SIG-M5 treated with dmso at 0.1 percent for 504 hours (cell line): Measurements from ENCODE around the gene CAMSAP2.
A peak's percentile ranks its signal among the peaks of the same experiment; 100 is the strongest.

ENCODE experiments used
- DNase-seq: peaks from one replicate; lab custom pipeline; 2025; ENCODE audit not compliant: unreplicated experiment; lab: John Stamatoyannopoulos, UW

CAMSAP2 gene

DNA sequence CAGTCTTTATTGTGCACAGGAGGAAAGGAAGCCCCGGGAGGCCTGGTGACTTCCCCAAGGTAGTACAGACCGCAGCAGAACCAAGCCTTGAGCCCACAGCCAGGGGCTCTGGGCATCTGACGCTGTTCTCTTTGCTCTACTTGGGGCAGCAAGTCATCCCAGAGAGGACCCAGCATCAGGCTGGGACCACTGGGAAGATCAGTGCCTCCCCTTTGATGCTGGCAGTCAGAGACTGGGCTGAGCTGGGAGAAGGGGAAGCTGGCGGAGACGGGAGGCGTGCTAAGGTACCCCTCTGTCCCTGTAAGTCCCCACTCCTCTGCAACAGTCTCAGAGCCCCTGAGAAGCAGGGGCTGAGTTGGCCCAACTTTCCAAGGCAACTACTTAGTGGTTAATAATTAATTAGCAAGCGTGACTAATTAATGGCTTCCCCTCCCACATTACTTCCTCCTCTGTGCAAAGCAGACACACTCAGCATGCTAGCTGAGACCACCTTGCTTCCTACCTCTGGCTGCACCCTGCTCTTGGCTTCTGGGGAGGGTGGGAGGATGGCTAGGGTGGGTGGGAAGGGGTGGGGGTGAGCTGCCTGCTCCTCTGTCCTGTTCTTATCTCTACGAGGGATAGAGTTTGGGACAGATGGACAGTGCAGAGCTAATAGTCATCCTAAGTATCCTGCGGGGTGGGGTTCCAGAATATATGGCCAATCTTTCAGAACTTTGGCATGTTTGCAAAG is 157.3 kb downstream of the CAMSAP2 start:
- peak; percentile 57 for DNase-seq

DNA sequence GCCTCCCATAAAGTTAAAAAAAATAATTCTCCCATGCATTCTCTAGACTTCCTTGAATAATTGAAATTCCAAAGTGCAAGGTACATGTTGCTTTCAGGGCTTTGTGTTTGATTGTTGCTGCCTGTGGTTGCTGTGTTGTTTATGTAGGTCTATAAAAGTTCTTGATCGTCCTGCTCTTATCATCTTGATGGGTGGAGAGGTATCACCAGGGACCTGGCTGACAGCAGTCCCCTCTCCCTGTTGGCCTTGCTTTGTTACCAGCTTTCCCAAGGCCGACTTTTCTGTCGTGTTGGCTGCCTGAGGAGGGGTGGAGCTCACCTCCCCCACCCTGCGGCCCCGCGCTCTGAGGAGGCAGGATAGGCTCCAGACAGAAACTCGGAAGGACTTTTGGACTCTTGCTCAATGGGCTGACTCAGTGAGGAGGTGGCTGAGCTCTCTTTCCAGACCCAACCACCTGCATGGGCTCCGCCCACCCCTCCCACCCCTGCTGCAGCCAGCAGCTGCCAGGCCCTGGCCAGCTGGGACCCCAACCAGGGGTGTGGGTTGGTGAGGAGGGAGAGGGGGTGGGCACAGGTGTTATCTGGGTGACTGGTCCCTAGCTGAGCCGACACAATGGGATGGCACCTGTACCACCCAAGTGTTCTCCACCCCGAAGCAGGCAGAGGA is 158.0 kb downstream of the CAMSAP2 start:
- DNase-seq: peak; percentile 96

DNA sequence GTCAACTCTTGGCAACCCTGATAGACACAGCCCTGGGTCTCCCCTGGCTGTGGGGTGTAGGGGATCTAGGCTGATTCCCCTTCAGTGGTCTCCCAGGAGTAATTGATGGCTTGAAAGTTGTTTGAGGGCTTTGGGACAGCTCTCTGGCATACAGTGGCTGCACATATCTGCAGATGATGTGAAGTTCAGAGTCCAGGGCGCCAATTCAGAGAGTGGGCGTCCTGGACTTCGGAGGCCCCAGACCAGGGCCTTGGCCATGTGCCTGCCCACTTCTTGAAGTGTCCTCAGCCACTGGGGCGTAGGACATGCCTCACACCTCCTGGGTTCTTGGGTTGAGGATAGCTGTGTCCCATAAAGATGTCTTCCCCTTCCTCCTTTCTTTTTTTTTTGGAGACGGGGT is 158.6 kb downstream of the CAMSAP2 start:
- DNase-seq: no peak

DNA sequence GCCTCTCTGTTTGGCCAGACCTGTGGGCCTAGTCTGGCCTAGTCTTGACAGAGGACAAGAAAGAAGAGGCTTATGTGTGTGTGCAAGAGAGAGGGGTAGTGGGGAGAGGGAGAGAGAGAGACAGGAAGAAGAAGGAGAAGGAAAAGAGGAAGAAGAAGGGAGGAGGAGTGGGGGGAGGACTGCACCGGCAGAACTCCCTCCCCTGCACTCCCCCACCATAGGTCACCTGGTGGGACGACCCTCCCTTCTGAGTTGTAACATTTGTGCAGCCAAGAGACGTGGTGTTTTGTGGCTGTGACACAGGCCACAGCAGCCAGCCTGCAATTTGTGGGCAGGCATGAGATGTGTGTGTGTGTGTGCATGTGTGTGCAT is 160.3 kb downstream of the CAMSAP2 start:
- peak; percentile 57 for DNase-seq

DNA sequence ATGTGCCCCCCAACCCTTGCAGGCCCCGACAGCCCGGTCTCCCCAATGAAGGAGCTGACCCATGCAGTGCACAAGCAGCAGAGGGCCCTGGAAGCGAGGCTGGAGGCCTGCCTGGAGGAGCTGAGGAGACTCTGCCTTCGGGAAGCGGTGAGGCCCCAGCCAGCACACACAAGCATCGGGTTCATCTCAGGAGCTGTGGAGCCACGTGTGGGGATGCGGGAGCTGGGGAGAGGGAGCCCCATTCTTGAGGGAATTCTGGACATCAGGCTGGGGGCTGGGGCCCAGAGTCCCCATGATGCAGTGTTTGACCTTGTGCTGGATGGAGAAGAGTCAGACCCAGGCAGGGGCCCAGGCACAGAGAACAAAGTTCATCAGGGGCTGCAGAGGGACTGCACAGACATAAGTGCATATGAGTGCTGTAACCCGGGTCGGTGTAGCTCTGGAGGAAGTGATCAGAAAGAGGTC is 160.8 kb downstream of the CAMSAP2 start:
- no peak for DNase-seq

DNA sequence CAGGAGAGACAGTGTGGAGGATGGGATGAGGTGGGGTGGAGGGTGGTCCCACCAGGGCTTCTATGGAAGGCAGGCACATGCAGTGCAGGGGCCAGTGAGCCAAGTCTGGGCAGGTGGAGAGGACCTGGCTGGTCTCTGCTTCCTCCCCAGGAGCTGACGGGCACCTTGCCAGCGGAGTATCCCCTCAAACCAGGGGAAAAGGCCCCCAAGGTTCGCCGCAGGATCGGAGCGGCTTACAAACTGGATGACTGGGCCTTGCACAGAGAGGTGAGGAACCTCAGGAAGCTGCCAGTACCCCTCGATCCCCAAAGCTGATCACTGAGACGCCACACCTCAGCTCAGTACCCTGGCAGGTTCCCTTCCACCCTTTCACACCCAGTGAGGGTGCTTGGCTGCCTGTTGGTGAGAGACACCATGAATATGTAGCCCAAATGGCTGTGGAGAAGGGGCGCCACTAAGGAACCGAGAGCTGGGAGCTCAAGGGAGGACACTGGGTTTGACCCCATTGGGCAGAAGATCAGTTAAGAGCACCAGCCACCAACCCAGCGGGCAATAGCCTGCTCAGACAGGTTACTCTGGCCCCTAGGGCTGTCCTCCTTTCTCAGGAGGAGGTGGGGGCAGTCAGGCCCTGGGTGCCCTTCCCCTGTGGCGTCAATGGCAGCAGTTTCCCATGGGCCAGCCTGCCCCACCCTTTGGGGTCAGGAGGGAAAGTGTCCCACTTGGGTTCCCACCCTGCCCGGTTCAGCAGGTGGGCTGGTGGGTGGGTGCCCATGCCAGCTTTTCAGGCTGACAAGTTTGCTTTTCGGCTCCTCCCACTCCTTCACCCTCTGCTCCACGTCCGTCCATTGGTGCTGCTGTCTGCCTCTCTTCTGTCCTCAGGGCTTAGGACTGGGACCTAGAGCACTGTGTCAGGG is 161.5 kb downstream of the CAMSAP2 start:
- no peak for DNase-seq

DNA sequence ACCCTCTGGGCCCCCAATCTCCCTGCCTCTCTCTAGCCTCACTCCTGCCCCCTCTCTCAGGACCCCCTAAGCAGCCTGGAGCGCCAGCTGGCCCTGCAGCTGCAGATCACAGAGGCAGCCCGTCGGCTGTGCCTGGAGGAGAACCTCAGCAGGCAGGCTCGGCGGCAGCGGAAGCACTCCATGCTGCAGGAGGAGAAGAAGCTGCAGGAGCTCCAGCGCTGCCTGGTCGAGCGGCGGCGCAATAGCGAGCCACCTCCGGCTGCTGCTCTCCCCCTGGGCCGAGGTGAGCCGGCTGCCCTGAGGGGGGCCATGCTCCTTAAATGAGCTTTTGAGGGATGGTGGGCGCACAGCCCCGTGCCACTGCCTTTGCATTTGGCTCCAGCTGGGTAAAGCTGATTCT is 162.2 kb downstream of the CAMSAP2 start:
- DNase-seq: no peak

DNA sequence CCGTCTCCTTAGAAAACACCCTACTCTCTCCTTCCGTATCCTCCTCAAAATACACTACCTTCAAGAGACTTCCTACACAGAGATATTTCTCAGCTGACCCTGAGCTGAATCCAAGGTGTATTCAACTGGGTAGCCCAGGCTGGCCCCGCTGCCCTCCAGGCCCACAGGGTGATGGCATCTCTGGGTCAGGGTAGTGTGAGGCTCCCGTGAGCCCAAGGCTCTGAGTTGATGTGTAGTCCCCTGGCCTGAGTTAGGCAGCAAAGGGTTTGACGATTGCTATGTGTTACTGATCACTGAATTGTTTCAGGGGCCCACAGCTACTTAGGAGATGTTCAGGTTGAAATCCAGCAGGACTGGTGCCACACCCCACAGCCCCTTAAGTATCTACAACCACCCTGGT is 162.7 kb downstream of the CAMSAP2 start:
- DNase-seq: no peak

DNA sequence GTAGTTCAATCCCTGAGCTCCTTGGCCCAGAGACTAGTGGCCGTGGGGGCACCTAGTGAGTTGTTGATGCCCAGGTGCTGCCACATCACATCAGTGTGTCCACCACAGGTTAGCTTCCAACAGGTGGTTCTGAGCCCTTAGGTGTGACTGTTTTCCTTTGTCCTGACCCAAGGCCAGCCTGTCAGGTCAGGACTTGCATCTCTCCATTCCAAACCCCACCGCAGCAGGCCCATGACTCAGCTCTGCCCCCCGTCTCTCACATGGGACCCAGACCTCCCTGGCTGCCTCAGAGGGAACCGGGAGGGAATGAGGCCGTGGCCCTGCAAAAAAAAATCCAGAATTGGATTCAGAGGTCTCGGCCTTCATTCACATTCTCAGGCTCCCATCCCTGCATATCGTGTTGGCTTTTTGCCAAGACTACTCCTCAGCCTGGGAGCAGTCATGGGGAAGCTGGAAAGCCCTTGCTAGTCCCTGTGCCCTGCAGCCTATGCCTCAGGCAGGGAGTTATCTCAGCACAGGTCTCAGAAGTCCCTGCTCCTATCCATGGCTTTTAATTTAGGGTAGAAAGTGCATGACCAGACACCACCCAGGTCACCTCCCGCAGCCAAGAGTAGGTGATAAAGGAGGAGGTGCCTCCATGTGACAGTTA is 163.2 kb downstream of the CAMSAP2 start:
- no peak for DNase-seq

DNA sequence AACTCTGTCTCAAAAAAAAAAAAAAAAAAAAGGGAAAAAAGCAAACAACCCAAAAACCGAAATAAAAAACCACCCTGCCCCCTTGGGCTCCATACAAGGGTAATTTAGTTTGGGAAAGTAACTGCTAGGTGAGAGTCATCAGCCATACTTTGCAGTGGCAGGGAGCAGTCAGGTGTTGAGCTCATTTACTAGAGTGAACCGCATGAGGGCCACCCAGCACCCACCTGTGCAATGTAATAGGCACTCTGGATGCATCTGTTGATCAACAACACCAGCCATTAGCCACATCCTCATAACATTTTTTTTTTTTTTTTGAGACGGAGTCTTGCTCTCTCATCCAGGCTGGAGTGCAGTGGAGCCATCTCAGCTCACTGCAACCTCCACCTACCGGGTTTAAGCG is 165.1 kb downstream of the CAMSAP2 start:
- no peak for DNase-seq

DNA sequence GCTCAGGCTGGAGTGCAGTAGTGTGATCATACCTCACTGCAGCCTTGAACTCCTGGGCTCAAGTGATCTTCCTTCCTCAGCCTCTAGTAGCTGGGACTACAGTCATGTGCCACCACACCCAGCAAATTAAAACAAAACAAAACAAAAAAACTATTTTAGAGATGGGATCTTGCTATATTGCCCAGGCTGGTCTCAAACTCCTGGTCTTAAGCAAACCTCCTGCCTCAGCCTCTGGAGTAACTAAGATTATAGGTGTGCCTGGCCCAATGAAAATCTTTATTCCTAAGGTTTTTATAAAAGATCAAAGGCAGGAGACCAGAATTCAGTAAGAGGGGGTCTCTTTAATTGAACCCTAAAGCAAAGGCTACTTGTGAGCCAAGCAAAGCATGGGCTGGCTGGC is 166.1 kb downstream of the CAMSAP2 start:
- no peak for DNase-seq

DNA sequence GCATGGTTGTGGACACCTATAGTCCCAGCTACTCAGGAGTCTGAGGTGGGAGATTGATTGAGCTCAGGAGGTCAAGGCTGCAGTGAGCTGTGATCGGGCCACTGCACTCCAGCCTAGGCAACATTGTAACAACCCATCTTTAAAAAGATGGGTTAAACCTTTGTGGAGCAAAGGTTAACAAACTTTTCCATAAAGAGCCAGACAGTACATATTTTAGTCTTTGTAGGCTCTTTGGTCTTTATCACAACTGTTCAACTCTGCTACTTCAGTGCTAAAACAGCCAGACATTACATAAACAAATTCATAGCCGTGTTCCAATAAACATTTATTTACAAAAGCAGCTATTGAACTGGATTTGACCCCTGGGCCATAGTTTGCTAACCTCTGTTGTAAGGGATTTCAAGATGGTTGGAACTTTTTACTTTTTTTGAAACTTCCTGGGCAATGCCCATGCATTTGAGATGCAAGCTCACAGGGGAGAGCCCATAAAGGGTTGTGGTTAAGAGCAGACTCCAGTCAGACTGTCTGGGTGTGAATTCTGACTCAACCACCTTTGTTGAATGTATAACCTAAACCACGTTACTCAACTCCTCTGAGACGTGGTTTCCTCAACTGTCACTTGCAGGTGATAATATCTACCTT is 166.8 kb downstream of the CAMSAP2 start:
- peak; percentile 80 for DNase-seq

DNA sequence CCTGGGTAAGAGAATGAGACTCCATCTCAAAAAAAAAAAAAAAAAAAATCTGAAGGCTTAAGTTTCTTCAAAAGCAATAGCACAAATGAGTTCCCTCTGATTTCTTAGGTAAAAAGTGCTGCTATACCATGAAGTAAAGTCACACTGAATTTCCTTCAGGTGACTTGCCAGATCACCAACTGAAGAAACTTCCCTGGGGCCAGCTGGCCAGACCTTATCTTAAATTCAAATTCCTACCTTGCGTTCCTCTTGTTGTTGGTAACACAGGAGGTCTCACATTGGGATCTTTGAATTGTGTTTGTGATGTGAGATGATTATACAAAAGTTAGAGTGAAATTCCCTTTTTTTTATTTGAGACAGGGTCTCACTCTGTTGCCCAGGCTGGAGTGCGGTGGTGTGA is 167.8 kb downstream of the CAMSAP2 start:
- DNase-seq: no peak

DNA sequence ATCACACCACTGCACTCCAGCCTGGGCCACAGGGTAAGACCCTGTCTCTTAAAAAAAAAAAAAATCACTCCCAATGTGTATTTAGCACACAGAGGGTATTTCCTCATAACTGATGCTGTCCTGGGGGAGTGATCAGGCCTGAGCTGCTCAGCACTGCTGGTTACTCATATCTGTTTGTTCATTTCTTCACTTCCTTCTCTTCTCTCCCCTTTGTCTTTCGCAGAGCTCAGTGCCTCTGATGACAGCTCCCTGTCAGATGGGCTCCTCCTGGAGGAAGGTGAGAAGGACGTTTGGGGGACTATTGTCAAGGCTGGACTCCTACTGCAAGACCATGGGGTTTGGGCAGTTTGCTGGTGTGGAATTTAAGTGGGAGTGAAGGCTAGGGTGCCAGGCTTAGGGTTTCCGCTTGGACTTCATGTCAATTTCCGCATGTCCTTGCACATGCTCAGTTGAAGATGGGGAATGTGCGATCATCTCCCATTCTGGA is 169.0 kb downstream of the CAMSAP2 start:
- DNase-seq: peak; percentile 98

DNA sequence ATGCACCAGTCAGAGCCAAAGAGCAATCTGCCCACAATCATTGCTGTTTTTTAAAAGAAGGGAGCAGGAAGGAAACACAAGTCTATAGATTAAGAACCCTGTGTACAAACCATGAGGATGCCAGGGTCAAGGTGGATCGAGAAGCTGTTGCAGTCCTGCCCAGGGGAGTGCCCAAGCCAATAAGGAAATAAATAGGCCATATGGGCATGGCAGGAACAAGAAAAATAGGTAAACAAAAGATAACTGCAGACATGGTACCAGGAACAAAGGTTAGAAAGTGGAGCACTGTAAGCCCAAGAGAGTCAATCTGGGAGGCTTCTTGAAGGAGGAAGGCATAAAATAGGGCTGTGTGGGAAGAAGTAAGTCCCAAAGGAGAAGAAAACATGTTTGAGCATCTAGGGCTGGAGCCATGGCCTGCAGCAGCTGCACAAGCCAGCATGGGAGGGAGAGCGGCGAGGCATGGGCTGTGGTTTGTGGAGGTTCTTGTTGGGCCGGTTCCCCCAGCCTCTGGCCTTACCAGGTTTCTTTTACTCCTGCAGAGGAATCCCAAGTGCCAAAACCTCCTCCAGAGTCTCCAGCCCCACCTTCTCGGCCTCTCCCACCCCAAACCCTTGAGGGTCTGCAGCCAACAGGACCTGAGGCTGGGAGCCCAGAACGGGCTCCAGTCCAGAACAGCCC is 169.6 kb downstream of the CAMSAP2 start:
- DNase-seq: peak; percentile 32

DNA sequence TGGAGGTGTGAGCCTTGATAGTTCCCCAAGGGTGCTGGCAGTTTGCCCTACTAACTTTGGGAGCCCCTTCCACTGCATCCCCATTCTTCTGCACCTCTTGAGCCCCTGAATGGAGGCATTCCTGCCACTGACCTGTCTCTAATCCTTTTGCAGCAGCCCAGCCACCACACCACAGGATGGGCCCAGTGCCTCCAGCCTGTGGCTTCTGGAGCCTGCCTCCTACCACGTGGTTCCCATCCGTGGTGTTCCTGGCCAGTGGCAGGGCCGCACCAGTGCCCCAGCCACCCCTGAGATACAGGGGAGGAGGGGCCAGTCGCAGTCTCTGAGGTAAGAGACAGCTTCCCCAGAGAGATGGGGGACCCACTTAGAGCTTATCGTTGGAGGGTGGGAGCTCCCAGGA is 170.4 kb downstream of the CAMSAP2 start:
- DNase-seq: no peak

DNA sequence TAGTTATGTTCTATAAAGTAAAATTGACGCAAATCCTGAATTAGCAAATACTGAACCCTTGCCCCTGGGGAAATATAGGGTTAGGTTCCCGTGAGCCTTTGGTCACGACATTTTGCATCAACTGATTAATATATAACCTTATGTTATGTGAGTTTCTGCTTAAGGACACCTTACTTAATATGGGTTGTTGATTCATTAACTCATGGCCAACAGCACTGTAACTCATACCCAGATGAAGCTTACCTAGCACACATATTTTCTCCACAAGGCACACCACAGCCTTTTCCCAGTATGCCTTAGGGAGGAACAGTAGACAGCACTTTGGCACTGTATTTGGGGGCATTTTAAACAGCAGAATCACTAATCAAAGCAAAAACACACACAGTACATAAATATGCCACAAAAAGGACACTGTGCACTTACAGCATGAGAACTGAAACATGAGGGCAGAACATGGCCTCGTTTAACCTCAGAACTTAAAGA is 171.1 kb downstream of the CAMSAP2 start:
- no peak for DNase-seq
